NCI-H510A (cell line): ENCODE data around the gene PRR14.
"Not testable (repeated sequence)": the region's sequence is repeated elsewhere in the genome, so short reads cannot be mapped to it uniquely, and the experiment has no call there.

Experiments used
- DNase-seq: peaks from one replicate; lab custom pipeline; 2025; lab: John Stamatoyannopoulos, UW

Gene PRR14

DNA sequence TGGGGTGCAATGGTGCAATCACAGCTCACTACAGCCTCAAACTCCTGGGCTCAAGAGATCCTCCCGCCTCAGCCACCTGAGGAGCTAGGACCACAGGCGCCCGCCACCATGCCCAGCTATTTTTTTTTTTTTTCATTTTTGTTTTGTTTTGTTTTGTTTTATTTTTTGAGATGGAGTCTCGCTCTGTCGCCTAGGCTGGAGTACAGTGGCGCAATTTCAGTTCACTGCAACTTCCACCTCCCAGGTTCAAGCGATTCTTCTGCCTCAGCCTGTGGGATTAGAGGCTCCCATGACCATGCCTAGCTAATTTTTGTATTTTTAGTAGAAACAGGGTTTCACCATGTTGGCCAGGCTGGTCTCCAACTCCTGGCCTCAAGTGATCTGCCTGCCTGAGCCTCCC, 18.3 kb upstream of the PRR14 start:
- not testable (repeated sequence) for DNase-seq

DNA sequence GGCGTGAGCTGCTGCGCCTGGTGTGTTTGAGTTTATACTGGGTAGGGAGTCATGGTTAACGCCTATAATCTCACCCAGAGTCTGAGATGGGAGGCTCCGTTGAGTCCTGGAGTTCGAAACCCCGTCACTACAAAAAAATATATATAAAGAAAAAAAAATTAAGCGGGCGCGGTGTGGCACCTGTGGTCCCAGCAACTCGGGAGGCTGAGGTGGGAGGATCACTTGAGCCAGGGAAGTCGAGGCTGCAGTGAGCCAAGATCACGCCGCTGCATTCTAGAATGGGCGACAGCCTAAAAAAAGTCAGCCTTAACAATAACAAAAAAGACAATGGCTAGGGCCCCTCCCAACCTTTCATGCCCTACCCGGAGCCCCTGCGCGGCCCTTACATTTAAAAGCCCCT, 17.2 kb upstream of the PRR14 start:
- DNase-seq = no peak

DNA sequence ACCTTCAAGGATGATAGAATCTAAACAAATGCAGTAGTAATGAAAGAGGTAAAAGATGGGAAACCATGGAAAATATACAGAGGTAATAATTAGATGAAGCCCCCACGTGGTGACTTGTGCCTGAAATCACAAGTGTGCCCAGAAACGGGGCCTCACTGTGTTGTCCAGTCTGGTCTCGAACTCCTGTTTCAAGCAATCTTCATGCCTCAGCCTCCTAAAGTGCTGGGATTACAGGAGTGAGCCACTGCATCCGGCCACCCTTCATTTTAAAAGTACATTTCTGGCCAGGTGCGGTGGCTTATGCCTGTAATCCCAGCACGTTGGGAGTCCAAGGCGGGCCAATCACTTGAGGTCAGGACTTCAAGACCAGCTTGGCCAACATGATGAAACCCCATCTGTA, 14.2 kb upstream of the PRR14 start:
- DNase-seq = no peak

DNA sequence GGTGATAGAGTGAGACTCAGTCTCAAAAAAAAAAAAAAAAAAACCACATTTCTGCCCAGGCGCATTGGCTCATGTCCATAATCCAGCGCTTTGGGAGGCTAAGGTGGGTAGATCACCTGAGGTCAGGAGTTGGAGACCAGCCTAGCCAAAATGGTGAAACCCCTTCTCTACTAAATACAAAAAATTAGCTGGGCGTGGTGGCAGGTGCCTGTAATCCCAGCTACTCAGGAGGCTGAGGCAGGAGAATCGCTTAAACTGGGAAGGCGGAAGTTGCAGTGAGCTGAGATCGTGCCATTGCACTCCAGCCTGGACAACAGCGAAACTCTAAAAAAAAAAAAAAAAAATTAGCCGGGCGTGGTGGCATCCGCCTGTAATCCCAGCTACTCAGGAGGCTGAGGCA, 13.6 kb upstream of the PRR14 start:
- DNase-seq = not testable (repeated sequence)

DNA sequence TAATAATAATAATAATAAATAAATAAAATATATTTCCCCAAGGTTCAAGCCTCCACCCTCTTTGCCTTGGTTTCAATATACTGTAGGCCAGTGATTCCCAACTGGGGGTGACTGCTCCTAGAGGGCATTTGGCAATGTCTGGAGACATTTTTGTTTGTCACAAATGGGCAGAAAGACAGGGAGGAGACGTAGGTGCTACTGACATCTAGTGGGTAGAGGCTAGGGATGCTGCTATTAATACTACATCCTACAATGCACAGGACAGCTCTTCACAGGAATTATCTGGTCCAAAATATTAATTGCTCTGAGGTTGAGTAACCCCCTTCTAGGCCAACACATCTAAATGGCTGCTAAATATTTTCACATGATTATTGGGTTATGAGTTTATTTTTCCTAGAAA, 12.8 kb upstream of the PRR14 start:
- no peak for DNase-seq

DNA sequence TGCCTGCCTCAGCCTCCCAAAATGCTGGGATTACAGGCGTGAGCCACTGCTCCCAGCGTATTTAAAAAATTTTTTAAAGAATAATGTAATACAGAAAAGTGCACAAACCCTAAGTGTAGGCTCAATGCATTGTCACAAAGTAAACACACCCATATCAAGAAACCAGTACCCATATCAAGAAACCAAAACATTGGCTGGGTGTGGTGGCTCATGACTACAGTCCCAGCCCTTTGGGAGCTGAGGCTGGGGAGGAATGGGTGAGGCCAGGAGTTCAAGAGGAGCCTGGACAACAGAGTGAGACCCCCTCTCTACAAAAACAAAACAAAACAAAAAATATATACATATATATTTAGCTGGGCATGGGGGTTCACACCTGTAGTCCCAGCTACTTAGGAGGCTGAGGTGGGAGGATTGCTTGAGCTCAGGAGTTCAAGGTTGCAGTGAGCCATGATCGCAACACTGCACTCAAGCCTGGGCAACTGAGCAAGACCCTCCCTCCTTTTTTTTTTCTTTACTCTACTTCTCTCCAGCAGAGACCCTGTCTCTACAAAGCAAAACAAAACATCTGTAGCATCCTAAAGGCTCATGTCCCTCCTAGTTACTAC, 9.3 kb upstream of the PRR14 start:
- no peak for DNase-seq

DNA sequence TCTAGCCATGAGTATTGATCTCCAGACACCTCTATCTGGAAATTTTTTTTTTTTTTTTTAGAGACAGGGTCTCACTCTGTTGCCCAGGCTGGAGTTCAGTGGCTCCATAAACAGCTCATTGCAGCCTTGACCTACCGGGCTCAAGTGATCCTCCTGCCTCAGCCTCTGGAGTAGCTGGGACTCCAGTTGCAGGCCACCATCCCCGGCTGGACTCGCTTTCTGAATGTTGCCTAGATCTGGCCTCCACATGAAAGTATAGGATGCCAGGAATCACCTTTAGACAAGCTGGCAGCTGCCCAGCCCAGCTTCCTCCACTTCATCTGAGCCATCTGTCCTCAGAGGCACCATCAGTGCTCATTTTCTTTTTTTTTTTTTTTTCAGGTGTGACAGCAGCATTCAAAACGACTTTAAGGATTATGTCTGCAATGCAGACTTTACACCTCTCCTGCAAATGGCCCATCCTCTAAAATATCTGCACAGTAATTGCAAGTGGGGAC, 6.4 kb upstream of the PRR14 start:
- DNase-seq = no peak

DNA sequence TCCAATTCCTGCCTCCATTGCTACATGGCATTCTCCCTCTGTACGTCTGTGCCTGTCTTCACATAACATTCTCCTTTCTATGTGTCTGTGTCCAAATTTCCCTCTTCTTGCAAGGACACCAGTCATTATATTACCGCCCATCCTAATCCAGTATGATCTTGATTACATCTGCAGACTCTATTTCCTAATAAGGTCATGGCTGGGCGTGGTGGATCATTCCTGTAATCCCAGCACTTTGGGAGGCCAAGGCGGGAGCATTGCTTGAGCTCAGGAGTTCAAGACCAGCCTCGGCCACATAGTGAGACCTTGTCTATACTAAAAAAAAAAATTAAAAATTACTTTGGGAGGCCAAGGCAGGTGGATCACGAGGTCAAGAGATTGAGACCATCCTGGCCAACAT, 5.0 kb upstream of the PRR14 start:
- DNase-seq = no peak

DNA sequence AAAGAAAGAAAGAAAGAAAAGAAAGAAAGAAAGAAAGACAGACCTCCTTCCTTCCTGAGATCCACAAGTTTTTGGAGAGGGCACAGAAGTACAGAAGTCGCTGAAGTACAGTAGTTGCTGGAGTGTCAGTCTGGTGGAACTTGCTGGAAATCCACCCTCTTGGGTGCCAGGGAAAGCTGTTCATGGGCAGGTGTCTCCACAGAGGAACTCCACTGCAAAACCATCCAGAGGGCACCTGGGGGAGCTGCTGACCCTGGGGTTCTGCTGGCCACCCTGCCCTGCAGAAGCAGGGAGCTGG, 3.5 kb upstream of the PRR14 start:
- DNase-seq = no peak

DNA sequence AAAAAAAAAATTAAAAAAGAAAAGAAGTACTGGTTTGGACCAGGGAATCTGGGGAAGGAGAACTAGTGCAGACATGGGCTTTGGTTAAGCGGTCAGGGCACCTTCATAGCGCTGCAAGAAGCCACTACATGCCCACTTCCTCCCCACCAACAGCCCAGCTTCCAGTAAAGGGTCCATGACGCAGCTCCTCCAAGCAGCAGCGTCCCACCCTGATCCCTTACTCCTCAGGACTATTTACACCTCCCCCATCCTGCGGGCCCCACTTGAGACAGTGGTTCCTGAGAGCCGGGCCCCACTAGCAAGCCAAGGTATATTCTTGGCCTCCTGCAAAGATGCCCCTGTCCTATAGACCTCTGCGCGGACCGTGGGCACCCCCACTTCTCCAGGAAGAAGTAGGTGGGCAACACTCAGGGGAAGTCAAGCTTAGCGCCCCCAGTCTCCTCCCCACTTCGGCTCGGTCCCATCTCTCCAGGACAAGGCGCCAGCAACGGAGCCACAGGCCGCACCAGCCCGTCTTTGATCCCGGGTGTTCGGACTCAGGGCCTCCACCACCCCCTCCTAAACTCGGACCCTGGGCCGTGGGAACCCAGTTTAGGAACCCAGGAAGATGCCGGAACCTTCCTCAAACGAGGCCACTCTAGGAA, 913 bp upstream of the PRR14 start:
- no peak for DNase-seq

DNA sequence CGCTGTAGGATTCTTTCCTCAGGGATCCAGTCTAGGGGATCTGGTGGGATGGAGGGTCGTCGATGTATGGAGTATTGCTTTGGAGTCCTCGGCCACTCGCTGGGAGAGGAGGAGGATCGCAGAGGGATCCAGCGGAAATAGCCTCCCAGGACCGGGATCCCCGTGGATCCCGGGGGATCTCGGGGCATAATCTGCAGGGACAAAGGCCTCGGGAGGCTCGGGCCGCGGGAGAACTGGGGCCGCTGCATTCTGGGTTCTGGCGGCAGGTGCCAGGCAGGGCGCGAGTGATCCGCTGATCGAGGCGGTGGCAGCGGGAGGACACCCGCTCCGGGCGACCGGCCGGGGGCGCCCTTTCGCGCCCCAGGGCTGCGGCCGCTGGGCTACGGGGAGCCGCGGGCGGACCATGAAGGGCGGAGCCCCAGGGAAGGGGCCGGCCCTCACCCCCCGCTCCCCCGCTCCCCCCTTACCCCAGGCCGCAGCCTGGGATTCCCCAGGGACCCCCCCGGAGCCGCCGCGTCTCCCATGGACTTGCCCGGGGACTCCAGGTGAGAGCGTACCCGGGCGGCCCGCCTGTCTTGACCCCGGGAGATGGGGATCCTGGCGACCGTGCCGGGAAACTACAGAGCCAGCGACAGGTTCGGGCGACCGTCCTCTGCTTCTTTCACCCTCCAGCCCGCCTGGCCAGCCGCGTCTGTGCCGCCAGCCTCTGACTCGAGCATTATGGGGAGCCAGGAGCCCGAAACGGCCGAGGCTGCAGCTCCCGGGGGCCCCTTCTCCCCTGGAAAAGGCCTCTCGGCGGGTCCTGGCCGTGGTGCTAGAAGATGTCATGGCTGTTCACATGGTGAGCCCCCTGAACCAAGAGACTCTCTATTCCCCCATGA, 604 bp downstream of the PRR14 start:
- peak; percentile 70 for DNase-seq

DNA sequence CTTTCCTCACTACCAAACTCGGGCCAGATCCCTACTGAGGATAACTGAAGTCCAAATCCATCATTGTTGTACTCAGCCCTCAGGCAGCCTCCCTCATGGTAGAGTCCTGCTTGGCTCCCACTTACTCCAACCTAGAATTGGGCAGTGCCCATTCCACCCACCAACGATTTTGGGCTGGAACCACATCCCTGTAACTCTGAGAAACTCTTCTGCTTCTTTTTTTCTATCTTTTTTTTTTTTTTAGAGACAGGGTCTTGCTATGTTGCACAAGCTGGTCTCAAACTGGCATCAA, 1.2 kb downstream of the PRR14 start:
- DNase-seq = no peak

DNA sequence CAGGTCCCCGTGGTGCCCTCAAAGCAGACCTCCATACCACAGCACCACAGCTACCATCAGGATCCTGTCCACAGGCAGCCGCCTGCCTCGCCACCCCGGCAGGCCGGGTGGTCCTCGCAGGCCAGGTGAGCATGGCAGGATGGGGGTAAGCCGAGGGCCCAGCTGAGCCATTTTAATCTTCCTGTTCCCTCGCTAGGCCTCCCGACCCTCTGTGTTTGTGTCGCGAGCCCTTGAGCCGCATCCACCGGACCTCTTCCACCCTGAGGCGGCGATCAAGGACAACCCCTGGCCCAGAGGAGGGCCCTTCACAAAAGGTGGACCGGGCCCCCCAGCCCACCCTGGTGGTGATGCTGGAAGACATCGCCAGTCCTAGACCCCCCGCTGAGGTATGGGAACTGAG, 2.0 kb downstream of the PRR14 start:
- DNase-seq = no peak

DNA sequence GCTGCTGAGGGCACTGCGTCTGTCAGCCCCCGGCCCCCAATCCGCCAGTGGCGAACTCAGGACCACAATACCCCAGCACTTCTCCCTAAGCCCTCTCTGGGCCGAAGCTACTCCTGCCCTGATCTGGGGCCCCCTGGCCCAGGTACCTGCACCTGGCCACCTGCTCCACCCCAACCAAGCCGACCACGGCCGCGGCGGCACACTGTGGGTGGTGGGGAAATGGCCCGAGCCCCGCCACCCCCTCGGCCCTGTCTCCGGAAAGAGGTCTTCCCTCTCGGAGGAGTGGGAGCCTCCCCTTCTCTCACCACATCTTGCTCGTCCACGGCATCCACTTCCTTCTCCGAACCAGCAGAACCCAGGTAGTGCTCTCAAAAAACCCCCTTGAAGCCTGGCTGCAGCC, 4.1 kb downstream of the PRR14 start:
- DNase-seq = no peak

DNA sequence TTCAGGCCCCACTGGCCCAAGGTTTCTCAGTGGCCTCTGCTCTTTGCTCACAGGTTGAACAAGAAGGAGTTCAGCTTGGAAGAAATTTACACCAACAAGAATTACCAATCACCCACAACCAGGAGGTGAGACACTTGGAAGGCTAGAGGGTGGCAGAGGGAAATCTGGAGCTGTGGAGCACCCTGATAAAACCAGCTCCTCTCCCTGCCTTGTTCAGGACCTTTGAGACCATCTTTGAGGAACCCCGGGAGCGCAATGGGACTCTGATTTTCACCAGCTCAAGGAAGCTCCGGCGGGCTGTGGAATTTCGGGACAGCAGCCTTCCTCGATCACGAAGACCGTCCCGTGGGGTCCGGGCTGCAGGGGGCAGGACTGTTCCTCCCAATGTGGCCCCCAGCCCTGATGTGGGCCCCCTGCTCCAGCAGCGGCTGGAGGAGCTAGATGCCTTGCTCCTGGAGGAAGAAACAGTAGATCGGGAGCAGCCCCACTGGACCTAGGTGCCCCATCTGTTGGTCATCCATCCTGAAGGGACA, 5.1 kb downstream of the PRR14 start:
- no peak for DNase-seq

DNA sequence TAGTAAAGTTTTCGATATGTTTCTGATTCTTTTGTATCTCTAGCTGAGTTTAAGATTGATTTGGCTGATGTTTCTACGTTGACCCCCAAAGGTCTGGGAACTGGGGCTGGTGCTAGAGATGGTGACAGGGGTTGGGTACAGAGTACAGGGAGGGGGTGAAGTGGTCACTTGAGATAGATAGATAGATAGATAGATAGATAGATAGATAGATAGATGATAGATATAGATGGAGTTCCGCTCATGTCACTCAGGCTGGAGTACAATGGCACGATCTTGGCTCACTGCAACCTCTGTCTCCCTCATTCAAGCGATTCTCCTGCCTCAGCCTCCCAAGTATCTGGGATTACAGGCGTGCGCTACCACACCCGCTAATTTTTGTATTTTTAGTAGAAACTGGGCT, 5.6 kb downstream of the PRR14 start:
- DNase-seq = no peak

DNA sequence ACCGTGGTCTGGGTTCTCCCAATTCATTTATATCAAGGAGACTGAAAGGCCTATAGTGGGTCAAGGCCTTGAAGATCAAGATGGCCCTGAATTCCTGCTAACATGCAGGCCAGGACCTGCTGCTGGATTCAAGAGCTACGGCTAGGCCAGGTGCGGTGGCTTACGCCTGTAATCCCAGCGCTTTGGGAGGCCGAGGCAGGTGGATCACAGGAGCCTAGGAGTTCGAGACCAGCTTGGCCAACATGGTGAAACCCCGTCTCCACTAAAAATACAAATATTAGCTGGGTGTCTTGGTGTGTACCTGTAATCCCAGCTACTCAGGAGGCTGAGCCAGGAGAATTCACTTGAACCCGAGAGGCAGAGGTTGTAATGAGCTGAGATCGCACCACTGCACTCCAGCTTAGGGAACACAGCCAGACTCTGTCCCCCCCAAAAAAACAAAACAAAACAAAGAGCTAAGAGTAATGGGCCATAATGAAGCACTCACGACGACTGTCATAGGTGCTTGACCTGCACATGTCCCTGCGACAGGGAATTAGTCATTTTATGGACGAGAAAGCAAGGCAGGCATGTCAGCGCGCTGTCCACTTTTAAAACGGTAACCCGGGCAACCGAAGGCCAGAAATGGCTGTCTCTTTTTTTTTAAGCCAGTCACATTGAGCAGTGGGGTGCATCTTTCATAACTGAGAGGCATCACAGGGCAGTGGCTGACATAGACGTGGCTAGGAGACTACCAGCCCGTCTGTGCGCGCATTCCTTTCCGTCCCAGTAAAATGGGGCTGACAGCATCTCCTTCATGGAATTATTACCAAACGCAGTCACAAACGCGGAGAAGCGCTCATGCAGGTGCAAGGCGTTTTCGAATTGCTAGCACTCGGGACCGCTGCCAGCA, 6.5 kb downstream of the PRR14 start:
- peak; percentile 62 for DNase-seq

DNA sequence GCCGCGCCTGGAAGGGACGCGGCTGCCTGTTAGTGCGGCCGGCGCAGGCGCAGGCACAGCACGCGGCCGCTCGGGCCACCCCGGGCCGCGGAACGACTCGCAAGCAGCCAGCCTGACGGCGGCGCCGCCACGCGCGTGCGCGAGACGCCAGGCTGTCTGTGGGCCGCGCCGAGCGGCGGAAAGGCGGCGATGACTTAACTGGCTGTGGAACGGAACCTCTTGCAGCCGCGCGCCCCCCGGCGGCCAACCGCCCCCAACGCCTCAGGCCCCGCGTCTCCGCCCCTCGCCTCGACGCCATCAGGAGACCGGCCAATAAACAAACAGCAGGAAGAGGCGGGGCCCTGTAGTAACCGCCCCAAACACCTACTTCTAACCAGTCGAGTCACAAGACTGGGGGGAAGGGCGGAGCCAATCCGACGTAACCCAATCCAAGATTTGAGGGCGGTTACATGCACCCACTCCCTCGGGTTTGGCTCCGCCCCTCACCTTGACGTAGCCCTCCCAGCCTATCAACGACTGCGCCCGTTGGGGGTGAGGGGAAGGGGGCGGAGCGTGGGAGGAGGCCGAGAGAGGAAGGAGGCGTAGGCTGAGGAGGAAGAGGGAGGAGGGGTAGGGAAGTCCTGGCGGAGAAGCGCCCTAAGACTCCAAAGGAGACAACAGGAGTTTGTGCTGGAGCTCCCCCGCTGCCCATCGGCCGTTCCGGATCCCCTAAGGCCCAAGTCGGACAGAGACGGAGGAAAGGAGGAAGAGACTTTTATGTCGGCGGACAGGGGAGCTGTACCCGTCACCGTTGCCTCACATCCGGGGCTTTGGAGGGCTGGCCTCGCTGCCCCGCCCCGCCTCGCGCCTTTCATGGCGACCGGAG, 7.3 kb downstream of the PRR14 start, which contains the start of gene FBRS:
FBRS (plus strand) TSS at position 566 of the 865 bp plus-strand sequence. CDS start 1,088 bp downstream, outside the sequence.
- peak; percentile 99 for DNase-seq

DNA sequence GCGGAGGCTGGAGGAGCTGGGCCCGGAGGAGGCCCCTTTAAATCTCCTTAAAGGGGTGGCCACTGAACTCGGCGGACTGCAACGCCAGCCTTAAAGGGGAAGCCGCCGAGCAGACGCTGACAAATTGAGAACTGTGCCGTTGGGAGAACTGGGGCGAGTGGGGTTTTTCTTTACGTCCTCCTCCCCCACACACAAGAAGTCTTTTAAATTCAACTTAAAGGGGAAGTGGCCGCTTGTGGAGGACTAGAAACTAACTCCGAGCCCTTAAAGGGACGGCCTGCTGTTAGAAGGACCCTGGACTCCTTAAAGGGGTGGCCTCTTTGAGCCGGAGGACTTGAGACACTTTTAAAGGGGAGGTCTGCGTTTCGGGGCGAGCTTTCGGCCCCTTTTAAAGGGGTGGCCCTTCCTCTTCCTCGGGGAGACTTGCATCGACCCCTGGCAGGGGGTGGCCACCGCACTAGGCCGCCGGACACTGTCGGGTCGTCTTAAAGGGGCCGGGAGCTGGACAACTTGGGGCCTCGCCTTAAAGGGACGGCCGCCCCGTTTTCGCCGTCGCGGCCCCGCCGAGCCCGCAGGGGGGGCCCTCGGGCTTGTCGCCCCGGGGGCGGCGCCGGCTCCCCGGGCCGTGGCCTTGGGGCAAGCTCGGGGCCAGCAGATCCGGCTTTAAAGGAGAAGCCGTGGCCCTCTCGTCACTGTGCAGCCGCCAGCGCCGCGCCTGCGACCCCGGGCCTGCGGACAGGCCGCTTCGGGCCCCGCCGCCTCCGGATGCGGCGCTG, 8.2 kb downstream of the PRR14 start:
- DNase-seq = peak; percentile 93
